CD4-positive, alpha-beta memory T cell (primary cell): Measurements from ENCODE around the gene DOCK1. TPM values are rescaled to one million over a fixed set of nuclear protein-coding genes. Genes with fewer than 3 reads are reported as not detected.

Experiments
- CTCF ChIA-PET: fragments of 350-600 bp; sonication (Branson Sonifier 250); formaldehyde crosslinking; loops from one replicate; lab custom pipeline; 2021; ENCODE audit warnings: inconsistent platforms; ENCODE audit not compliant: partially characterized antibody; lab: Charles Lee
- POLR2A ChIA-PET: fragments of 350-600 bp; sonication (Branson Sonifier 250); formaldehyde crosslinking; loops from one replicate; lab custom pipeline; 2021; ENCODE audit not compliant: partially characterized antibody; lab: Charles Lee
- DNase-seq, 5 donors: peaks; one replicate each; pipeline versions ENCODE4 v3.0.0 to v3.0.0-alpha.2; 2020 to 2022; ENCODE audit warnings: mixed read lengths in 1 of 5
- H3K27ac ChIP-seq: one replicate; pipeline ENCODE4 v1.7.0; 2013; ENCODE audit warnings: low read depth, low read length
- H3K27me3 ChIP-seq: 2 replicates; pipeline ENCODE4 v1.7.0; 2013; ENCODE audit warnings: mild to moderate bottlenecking, low read length, moderate library complexity; ENCODE audit not compliant: insufficient read depth
- H3K36me3 ChIP-seq: 2 replicates; pipeline ENCODE4 v1.7.0; 2013; ENCODE audit warnings: mild to moderate bottlenecking, low read length, moderate library complexity; ENCODE audit not compliant: insufficient read depth
- H3K4me1 ChIP-seq: 2 replicates; pipeline ENCODE4 v1.7.0; 2013; ENCODE audit warnings: mild to moderate bottlenecking, low read length, moderate library complexity; ENCODE audit not compliant: insufficient read depth
- H3K4me3 ChIP-seq, 2 donors: one replicate each; pipeline ENCODE4 v1.7.0; 2013; ENCODE audit warnings: low read length in 2 of 2, mild to moderate bottlenecking in 1 of 2
- H3K9me3 ChIP-seq, 2 donors: one replicate each; pipeline ENCODE4 v1.7.0; 2013; ENCODE audit warnings: low read length in 2 of 2, control low read depth in 1 of 2; ENCODE audit not compliant: control insufficient read depth in 1 of 2
- H3K27ac Mint-ChIP-seq, 7 donors: one replicate each; pipeline ENCODE4 v1.8.0; 2020 to 2021; ENCODE audit warnings: mixed read lengths in 7 of 7, mild to moderate bottlenecking in 6 of 7, inconsistent platforms in 3 of 7, moderate library complexity in 3 of 7
- H3K27me3 Mint-ChIP-seq, 2 donors: one replicate each; pipeline ENCODE4 v1.8.0; 2020 to 2021; ENCODE audit warnings: mixed read lengths in 2 of 2
- H3K36me3 Mint-ChIP-seq, 2 donors: one replicate each; pipeline ENCODE4 v1.8.0; 2020 to 2021; ENCODE audit warnings: mixed read lengths in 2 of 2, inconsistent platforms in 1 of 2, mild to moderate bottlenecking in 1 of 2
- H3K4me1 Mint-ChIP-seq, 4 donors: one replicate each; pipeline ENCODE4 v1.8.0; 2020 to 2021; ENCODE audit warnings: mixed read lengths in 4 of 4, mild to moderate bottlenecking in 1 of 4
- H3K4me3 Mint-ChIP-seq, 8 donors: one replicate each; pipeline ENCODE4 v1.8.0; 2020 to 2021; ENCODE audit warnings: mixed read lengths in 8 of 8, mild to moderate bottlenecking in 7 of 8, moderate library complexity in 6 of 8, inconsistent platforms in 3 of 8
- H3K9me3 Mint-ChIP-seq, 8 donors: one replicate each; pipeline ENCODE4 v1.8.0; 2020 to 2021; ENCODE audit warnings: mixed read lengths in 8 of 8, mild to moderate bottlenecking in 5 of 8, inconsistent platforms in 3 of 8, moderate library complexity in 1 of 8
- intact Hi-C: fragments of 100-400 bp; cut with micrococcal nuclease; formaldehyde crosslinking; loops from one replicate; pipeline ENCODE4 v1.15.1; 2023
- polyA plus RNA-seq, 2 donors: library from polyadenylated mRNA; unstranded; fragments of 300-500 nt; fragmentation: Illumina TruSeq; gene quantifications; one replicate each; pipeline ENCODE4 v1.2.3, GENCODE V29; 2021
- total RNA-seq, 2 experiments: library from RNA; stranded (reverse); gene quantifications; one replicate each; pipeline ENCODE4 v1.2.3, GENCODE V29; 2021

Gene DOCK1
- total and polyA plus RNA-seq, 4 experiments from 2014 or later: 0.17 TPM; not detected in 2

- Histone ChIP-seq H3K9me3 (no peaks in the 10 kb centered on the region), H3K4me3 (no peak overlapping the region), H3K27me3 (no peaks in the 10 kb centered on the region), H3K36me3 (no peaks in the 10 kb centered on the region), H3K27ac (no peak overlapping the region), H3K4me1 (no peaks in the 10 kb centered on the region)
- no peaks in the 10 kb centered on the region for H3K4me1 Mint-ChIP-seq
- POLR2A ChIA-PET: no interaction called here
- no peak overlapping the region for H3K4me3 Mint-ChIP-seq
- no peak for DNase-seq
- no peak overlapping the region for H3K27ac Mint-ChIP-seq
- no peaks in the 10 kb centered on the region for H3K36me3 Mint-ChIP-seq
- H3K9me3 Mint-ChIP-seq: peaks cover 0 to 3% (median 0%) of the 10 kb centered on the region in 8 donors
- CTCF ChIA-PET: no interaction called here
- intact Hi-C loops: no loop called here
- no peaks in the 10 kb centered on the region for H3K27me3 Mint-ChIP-seq
Measured at GRCh38 chr10:127154831-127155620, 249.8 kb downstream of the DOCK1 start.

GRCh38 chr10:127157089-127157488, 251.9 kb downstream of the DOCK1 start:
- no peak overlapping the region for H3K4me3 ChIP-seq
- intact Hi-C loops: no loop called here
- no peaks in the 10 kb centered on the region for H3K9me3 ChIP-seq
- POLR2A ChIA-PET: no interaction called here
- H3K36me3 ChIP-seq: no peaks in the 10 kb centered on the region
- Mint-ChIP-seq H3K27ac (no peak overlapping the region), H3K9me3 (peaks cover 0 to 3% (median 0%) of the 10 kb centered on the region in 8 donors), H3K27me3 (no peaks in the 10 kb centered on the region), H3K36me3 (no peaks in the 10 kb centered on the region), H3K4me1 (no peaks in the 10 kb centered on the region), H3K4me3 (no peak overlapping the region)
- no peaks in the 10 kb centered on the region for H3K4me1 ChIP-seq
- CTCF ChIA-PET: no interaction called here
- no peaks in the 10 kb centered on the region for H3K27me3 ChIP-seq
- no peak for DNase-seq
- no peak overlapping the region for H3K27ac ChIP-seq

- H3K27me3 ChIP-seq: no peaks in the 10 kb centered on the region
- no peak for DNase-seq
- Mint-ChIP-seq H3K9me3 (peaks cover 0 to 3% (median 0%) of the 10 kb centered on the region in 8 donors), H3K4me3 (no peak overlapping the region), H3K27me3 (no peaks in the 10 kb centered on the region), H3K27ac (no peak overlapping the region), H3K4me1 (no peaks in the 10 kb centered on the region), H3K36me3 (no peaks in the 10 kb centered on the region)
- H3K36me3 ChIP-seq: no peaks in the 10 kb centered on the region
- H3K9me3 ChIP-seq: no peaks in the 10 kb centered on the region
- no peaks in the 10 kb centered on the region for H3K4me1 ChIP-seq
- no peak overlapping the region for H3K27ac ChIP-seq
- intact Hi-C loops: no loop called here
- POLR2A ChIA-PET: no interaction called here
- no peak overlapping the region for H3K4me3 ChIP-seq
- CTCF ChIA-PET: no interaction called here
Measured at GRCh38 chr10:127157506-127158200, 252.4 kb downstream of the DOCK1 start.

GRCh38 chr10:127158662-127159061, 253.4 kb downstream of the DOCK1 start:
- no peak overlapping the region for H3K27ac Mint-ChIP-seq
- H3K4me1 Mint-ChIP-seq: no peaks in the 10 kb centered on the region
- H3K4me3 ChIP-seq: no peak overlapping the region
- H3K27me3 ChIP-seq: no peaks in the 10 kb centered on the region
- H3K4me1 ChIP-seq: no peaks in the 10 kb centered on the region
- no peaks in the 10 kb centered on the region for H3K9me3 ChIP-seq
- POLR2A ChIA-PET: no interaction called here
- H3K27ac ChIP-seq: no peak overlapping the region
- no peak overlapping the region for H3K4me3 Mint-ChIP-seq
- no peaks in the 10 kb centered on the region for H3K27me3 Mint-ChIP-seq
- H3K36me3 Mint-ChIP-seq: no peaks in the 10 kb centered on the region
- CTCF ChIA-PET: no interaction called here
- H3K36me3 ChIP-seq: no peaks in the 10 kb centered on the region
- peaks cover 0 to 4% (median 0%) of the 10 kb centered on the region in 8 donors for H3K9me3 Mint-ChIP-seq
- intact Hi-C loops: no loop called here
- no peak for DNase-seq

GRCh38 chr10:127159648-127160245, 254.5 kb downstream of the DOCK1 start:
- CTCF ChIA-PET: no interaction called here
- no peak overlapping the region for H3K4me3 Mint-ChIP-seq
- no peaks in the 10 kb centered on the region for H3K36me3 ChIP-seq
- no peaks in the 10 kb centered on the region for H3K36me3 Mint-ChIP-seq
- POLR2A ChIA-PET: no interaction called here
- peaks cover 0 to 4% (median 0%) of the 10 kb centered on the region in 8 donors for H3K9me3 Mint-ChIP-seq
- DNase-seq: no peak
- H3K27me3 ChIP-seq: no peaks in the 10 kb centered on the region
- intact Hi-C loops: no loop called here
- H3K27ac Mint-ChIP-seq: no peak overlapping the region
- no peak overlapping the region for H3K27ac ChIP-seq
- no peak overlapping the region for H3K4me3 ChIP-seq
- H3K4me1 Mint-ChIP-seq: no peaks in the 10 kb centered on the region
- no peaks in the 10 kb centered on the region for H3K27me3 Mint-ChIP-seq
- no peaks in the 10 kb centered on the region for H3K4me1 ChIP-seq
- no peaks in the 10 kb centered on the region for H3K9me3 ChIP-seq

- Histone ChIP-seq H3K4me3 (no peak overlapping the region), H3K36me3 (no peaks in the 10 kb centered on the region), H3K27ac (no peak overlapping the region), H3K9me3 (no peaks in the 10 kb centered on the region), H3K4me1 (no peaks in the 10 kb centered on the region), H3K27me3 (no peaks in the 10 kb centered on the region)
- CTCF ChIA-PET: no interaction called here
- Mint-ChIP-seq H3K4me1 (no peaks in the 10 kb centered on the region), H3K4me3 (no peak overlapping the region), H3K27me3 (no peaks in the 10 kb centered on the region), H3K9me3 (peaks cover 0 to 4% (median 0%) of the 10 kb centered on the region in 8 donors), H3K36me3 (no peaks in the 10 kb centered on the region), H3K27ac (no peak overlapping the region)
- no peak for DNase-seq
- intact Hi-C loops: no loop called here
- POLR2A ChIA-PET: no interaction called here
Measured at GRCh38 chr10:127161482-127161881, 256.3 kb downstream of the DOCK1 start.

- no peaks in the 10 kb centered on the region for H3K27me3 Mint-ChIP-seq
- no peaks in the 10 kb centered on the region for H3K36me3 ChIP-seq
- intact Hi-C loops: no loop called here
- no peaks in the 10 kb centered on the region for H3K9me3 ChIP-seq
- H3K4me3 Mint-ChIP-seq: no peak overlapping the region
- no peaks in the 10 kb centered on the region for H3K36me3 Mint-ChIP-seq
- DNase-seq: no peak
- no peak overlapping the region for H3K27ac ChIP-seq
- no peaks in the 10 kb centered on the region for H3K4me1 Mint-ChIP-seq
- H3K27me3 ChIP-seq: no peaks in the 10 kb centered on the region
- H3K4me1 ChIP-seq: no peaks in the 10 kb centered on the region
- CTCF ChIA-PET: no interaction called here
- peaks cover 0 to 4% (median 0%) of the 10 kb centered on the region in 8 donors for H3K9me3 Mint-ChIP-seq
- no peak overlapping the region for H3K4me3 ChIP-seq
- no peak overlapping the region for H3K27ac Mint-ChIP-seq
- POLR2A ChIA-PET: no interaction called here
Measured at GRCh38 chr10:127162841-127163240, 257.6 kb downstream of the DOCK1 start.
